Measurements from ENCODE around the gene ADARB2.

Gene ADARB2

DNA sequence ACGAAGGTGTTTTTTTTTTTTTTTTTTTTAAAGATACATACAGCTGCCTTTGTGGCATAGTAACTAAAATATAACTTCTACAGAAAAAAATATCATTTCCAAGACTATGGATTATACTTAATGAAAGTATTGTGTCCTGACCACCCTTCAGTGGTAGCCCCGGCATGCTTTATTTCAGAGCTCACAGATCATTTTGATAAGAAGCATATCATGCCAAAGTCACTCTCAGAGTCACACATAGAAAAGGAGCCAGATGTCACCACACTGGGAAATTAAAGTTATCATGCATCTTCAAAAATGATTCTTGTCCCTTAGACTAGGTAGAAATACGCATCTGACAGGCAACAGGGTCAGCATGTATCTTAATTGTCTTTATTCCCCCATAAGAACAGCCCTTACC is 3.0 kb downstream of the ADARB2 start:
- no peak for DNase-seq

DNA sequence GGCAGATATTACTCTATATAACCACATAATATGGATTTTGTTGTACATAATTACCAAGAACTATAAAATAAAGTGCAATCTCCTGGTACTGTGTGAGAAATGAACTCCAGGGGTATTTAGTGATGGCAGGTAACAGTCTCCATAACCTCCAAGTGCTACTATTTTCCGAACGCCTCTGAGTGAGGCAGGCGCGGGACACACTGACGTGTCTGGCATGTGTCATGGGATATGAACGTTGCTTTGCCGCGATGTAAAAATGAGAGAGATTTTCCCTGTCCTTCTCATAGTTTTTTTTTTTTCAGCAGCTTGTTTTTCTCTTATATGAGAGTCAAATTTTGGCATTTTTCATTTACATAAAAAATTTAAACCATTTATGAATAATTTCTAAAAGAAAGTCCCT is 3.6 kb downstream of the ADARB2 start:
- no peak for DNase-seq

DNA sequence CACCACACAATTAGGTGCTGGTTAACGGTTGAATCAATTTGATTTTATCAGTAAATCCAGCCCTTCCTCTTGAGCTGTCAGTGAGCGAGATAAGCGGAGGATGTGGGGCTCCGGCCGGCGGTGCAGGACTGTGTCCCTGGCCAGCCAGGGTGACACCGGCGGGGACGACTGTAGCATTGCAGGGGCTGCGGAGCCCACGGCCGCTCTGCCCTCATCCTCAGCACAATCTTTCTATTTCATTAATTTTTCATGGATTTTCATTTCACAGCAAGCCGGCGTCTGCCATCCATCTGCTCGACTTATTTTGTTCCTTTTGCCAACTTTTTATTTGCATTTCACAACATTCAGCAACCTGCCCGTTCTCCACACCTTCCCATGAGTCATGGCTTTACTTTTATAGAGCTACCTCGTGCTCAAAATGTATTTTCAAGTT is 4.7 kb downstream of the ADARB2 start:
- DNase-seq = no peak

DNA sequence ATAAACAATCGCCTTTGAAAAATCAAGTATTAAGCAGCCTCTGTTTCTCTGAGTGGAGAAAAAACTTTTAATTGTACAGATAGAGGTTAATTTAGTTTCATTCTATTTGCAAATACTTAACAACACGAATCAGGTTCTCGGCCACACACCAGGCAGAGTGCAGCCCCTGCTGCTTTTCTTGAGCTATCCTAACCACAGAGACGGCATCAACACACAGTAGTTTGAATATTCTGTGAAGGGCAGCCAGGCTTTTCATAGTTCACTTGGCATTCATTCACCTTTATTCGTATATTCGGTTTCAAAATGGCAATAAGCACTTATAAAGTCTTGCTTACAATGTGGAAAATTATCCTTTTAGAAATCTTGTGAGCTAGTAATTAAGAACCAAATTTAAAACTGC is 5.7 kb downstream of the ADARB2 start:
- no peak for DNase-seq

DNA sequence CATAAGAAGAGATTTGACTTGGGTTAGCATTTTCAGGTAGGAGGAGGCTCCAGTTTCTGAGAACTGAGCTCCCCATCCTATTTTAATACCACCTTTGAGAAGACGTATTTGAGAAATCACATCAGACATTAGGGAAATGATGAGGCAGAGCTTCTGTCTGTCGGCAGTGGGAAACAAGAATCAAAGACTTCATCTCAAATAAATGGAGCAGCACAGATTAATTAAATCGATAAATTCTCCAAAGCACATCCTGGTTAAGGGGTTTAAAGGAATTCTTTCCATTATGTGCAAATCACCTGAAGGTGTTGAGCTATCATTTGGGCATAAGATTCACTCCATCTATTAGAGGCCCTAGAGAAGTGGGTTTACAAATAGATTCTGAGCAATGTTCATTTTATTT is 7.6 kb downstream of the ADARB2 start:
- no peak for DNase-seq

DNA sequence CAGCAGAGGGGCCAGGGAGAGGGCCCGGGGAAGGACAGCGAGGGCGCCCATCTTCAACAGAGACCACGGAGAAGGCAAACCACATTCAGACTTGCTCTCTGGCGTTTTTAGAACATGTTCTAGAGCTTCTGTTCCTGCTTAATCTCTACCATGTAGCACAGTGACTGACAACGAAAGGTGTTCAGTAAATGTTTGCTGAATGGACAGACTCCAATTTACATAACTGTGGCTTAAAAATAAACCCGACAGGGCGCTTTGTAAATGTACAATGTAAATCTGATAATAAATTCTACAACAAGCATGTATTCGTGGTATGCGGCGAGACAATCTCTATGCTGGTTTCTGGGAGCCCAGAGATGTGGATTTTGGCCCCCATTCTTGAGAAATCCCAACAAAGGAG is 10.5 kb downstream of the ADARB2 start:
- no peak for DNase-seq

DNA sequence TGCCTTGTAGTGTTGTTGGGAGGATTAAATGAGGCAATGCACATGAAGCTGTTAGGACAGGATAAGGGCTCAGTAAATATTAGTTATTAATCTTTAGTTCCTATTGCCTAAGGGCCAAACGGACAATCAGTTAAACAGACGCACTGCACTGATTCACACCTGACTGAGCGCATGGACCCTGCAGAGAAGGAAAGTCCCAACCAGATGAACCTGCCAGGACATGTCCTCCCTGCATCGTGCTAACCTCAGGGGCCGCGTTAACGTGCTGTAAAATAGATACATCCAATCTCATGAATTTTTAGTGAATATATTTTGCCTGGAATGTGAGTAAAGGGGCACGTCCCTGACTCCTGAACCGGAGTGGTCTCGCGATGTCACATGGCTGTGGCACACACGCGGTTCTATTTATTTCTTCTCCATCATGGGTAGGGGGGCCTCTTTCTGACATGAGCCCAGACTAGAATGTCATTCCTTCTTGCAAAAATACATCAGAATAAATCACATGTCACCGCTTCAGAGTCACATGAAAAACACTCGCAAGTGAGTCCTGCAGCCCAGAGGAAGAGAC is 12.3 kb downstream of the ADARB2 start:
- DNase-seq = no peak

DNA sequence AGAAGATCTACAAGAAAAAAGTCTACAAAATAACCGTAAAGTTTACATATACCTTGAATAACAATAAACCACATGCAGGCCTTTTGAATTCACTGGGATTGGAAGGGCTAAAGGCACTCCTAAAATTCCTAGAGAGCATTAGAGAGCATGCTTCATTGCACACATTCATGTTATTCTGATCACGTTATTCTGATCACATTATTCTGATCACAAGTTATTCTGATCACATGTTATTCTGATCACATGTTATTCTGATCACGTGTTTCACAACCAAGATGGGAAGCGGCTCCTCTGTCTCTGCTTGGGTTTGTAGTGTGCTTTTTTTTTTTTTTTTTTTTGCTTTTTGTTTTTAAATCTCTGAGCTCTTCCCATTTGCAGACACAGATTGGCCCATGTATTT is 20.5 kb downstream of the ADARB2 start:
- no peak for DNase-seq

DNA sequence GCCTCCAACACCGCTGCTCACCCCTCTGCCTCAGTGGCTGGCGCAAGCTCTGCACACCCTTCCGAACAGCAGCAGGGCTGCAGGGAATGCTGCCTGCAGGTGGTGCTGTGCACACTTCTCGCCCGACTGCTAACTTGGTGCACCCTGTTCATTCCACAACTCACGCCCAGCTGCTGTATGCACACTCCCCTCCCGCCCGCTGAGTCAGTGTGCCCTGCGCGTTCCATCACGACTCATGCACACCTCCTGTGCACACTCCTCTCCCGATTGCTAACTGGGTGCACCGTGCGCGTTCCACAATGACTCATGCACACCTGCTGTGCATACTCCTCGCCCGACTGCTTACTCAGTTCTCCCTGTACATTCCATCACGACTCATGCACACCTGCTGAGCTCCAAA is 21.5 kb downstream of the ADARB2 start:
- no peak for DNase-seq

DNA sequence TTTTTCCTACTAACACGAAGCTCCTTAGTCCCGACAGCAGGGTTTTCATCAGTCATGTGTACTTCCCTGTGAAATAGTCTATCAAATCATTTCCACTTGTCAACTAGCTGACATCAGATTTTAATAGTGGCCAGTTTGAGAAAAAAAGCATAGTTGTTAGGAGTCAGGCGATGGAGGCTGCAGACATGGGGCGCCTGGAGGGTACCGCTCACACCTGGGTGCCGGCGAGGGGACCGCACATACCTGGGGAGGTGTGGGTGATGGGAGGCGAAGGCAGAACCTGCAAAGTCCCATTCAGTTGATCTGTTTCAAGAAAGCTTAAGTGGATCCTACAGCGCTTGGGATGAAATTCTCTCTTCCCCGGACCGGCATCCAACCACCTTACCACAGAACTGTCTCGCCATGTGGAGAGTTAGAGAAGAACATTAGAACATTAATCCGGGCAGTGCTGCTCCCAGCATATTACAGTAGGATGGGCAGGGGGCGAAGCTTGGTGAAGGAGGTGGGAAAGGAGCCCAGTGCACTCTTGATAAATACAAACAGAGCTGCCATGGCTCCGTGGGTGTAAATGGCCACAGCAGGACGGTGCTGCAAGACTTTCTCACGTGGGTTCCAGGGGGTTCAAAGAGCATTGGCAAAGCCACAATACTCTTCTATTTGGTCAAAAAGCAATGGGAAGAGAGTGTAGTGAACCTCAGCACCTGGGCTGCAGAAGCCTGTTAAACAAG is 24.2 kb downstream of the ADARB2 start:
- DNase-seq = no peak

DNA sequence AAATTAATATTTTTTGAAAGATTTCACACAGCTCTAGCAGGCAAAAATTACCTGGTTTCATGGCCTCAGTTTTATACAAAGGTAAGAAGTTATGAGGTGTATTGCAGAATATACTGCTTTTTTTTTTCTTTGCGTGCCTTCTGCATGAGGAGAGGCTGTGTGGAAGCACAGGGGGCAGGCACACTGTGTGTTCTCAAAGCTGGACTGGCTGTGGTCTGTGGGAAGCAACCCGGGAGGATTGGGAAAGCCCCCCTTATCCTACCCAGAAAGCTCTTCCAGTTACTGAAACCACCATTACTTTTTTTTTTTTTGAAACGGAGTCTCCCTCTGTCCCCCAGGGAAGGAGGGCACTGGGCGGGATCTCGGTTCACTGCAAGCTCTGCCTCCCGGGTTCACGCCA is 25.0 kb downstream of the ADARB2 start:
- no peak for DNase-seq

DNA sequence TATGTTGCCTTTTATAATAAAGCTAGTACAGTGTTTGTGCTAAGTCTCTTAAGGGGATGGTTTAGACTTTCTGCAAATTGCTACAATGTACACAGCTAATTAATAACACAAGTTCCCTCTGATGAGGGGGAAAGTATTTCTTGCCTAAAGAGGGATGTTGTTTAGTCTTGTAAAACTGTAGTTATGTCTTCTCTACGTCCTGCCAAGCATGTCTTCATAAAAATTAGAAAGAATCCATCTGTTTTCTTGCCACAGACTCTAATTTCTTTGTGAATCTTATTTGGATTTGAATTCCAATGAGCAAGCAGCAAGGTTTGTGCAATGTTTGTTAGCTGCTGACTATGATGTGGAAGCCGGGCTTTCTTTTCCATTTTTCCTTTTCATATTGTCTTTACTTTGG is 28.2 kb downstream of the ADARB2 start:
- no peak for DNase-seq

DNA sequence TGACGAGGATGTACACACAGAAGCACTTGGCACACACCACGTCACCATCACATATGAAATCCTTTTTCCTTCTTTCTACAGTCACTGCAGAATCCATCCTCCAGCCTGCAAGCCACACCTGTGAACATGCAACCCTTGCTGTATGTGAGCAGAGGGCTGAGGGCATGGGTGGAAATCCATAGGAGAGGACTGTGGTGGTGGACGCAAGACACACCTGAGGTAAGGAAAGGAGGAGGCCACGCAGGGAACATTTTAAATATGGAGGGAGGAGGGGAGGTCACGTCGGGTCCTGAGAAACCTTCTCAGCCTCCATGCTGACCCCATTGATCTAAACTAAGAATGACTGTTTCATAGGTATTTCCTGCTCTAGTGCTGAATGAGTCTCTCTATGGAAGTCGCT is 28.6 kb downstream of the ADARB2 start:
- no peak for DNase-seq

DNA sequence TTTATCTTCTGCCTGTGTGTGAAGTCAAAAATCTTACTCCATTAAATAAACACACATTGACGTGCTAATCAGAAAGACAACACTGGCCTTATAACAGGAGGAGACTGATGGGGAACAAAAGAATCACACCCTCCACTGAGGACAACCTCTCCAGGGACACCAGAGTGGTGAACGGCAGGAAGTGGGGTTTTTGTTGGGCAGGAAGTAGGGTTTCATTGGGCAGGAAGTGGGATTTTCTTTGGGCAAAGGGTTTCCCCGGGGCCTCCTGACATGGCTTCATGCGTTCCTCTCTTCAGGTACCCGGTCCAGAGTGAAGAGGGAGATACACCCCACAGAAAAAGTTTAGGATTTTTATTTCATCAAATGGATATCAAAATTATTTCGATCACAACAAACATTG is 30.6 kb downstream of the ADARB2 start:
- DNase-seq = no peak

DNA sequence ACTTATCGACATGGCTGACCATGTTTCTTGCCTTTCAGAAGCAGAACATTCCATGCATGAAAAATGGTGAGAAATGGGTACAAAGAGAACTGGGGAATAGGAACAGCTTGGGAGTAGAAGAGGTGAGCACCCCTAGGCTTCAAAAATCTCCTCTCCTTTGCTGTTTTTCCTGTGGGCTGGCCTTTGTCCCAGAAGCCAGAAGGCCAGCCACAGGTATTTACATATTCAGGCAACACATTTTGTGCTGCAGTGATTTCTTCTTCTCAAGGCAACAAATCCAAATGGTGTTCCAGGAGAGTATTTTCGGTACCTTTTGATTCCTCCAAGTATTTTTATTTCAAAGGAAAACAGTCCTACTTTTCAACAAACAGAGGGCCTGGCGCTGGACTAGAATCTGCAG is 31.1 kb downstream of the ADARB2 start:
- no peak for DNase-seq

DNA sequence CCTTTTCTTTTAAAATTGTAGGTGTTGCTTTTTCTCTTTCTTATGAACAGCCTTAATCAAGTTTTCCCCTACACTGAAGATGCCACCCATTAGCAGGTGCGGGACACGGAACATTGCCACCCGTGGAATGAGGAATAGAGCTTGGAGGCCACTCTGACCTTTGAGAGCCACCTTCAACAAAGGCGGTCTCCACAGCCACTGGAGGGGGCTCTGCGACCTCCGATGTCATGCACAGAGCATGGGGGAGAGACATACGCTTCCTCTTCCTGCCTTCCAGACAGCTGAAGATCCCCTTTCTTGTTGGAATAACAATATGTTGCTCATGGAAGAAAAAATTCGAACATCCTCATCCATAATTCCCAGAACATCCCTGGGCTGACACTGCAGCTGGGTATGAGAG is 39.1 kb downstream of the ADARB2 start:
- no peak for DNase-seq

DNA sequence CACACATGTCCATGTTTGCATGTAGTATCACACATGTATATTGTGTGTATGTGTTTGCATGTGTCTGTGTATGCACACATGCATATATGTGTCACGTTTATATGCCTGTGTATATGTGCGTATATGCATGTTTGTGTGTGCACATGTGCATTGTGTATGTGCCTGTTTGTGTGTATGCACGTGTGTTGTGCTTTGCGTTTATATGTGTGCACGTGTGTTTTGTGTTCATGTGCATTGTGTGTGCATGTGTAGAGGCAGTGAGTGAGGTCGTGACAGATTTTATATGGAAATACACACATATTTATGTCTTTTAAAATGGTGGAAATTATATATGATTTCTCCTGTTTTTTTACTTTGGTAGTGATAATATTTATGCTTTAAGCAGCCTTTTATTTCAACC is 41.2 kb downstream of the ADARB2 start:
- no peak for DNase-seq

DNA sequence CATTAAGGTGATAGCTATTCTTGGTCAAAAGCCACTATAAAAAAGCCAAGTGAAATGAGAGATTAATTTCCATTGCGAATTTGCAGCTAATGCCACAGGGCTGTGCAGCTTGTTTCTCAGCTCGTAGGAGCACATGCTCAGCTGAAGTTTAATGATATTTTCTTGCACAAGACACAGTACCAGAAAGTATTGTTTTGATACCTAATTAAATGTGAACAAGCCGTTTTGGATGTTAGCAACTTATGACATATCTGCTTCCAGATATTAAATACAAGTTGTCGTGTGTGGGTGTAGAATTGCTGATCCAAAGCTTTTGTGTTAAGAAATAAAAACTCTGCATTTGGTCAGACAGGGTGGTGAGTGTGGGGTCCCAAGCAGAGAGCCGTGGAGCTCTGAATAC is 47.2 kb downstream of the ADARB2 start:
- DNase-seq = no peak

DNA sequence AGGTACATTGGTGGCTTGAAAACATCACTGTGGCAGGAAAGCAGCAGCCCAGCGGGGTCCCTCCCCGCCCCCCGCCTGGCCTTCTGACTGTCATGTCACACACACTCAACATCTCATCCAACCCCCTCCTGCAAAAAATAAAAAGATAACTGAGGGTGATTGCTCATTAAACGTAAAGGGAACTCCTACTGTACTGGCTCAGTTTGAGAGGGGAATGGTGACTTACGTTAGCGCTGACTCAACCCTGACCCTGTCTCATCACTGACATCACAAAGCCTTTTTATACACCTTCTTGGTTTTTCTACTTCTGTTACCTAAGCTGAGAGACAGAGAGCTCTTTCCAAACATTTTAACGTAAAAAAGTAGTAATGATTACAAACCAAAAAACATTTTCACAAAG is 48.8 kb downstream of the ADARB2 start:
- DNase-seq = no peak

DNA sequence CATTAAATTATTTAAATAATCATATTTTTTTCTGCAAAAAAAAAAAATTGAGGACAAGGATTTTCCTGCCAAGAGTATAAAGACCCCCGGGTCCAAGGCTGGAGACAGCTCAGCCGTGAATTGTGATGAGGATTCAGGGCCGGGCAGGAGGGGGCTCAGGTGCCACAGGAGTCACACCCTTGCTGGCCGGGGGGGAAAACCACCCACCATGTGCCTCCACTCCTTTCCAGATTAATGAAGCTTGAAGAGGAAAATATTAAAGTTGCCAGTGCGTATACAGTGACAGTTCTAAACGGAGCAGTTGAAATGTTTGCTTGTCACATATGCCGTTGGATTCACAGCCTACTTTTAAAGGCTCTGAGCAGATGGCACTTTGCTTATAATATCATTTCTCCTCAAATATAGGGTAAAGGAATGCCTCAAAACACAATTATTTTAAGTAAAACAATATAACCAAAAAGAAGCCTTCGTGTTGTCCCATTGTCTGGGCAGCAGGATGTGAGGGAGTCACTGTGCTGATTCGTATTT is 49.6 kb downstream of the ADARB2 start:
- DNase-seq = no peak

DNA sequence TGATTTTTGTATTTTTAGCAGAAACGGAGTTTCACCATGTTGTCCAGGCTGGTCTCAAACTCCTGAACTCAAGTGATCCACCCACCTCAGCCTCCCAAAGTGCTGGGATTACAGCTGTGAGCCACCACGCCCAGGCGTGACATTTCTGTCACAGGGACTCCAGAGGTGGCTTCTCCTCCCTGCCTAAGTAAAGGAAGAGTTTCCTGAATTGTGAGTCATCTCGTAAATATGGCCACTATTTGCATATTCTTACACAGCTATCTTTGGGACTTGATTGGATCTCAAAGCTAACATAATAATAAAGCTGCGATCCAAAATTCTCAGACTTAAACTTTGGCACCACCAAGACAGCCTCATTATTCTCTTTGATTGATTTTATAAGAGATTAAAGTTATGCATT is 50.1 kb downstream of the ADARB2 start:
- no peak for DNase-seq

DNA sequence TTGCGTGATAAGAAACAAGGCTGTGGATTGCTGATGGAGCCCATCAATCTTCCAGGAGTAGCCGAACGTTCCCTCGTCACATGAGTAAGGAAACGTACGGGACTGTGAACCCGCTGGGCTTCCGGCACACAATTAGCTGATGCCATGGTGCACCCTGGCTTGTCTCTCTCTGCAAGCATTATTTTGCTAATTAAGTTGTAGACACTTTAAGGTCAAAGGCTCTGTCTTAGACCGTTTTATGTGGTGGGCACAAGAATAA is 50.9 kb downstream of the ADARB2 start:
- no peak for DNase-seq

DNA sequence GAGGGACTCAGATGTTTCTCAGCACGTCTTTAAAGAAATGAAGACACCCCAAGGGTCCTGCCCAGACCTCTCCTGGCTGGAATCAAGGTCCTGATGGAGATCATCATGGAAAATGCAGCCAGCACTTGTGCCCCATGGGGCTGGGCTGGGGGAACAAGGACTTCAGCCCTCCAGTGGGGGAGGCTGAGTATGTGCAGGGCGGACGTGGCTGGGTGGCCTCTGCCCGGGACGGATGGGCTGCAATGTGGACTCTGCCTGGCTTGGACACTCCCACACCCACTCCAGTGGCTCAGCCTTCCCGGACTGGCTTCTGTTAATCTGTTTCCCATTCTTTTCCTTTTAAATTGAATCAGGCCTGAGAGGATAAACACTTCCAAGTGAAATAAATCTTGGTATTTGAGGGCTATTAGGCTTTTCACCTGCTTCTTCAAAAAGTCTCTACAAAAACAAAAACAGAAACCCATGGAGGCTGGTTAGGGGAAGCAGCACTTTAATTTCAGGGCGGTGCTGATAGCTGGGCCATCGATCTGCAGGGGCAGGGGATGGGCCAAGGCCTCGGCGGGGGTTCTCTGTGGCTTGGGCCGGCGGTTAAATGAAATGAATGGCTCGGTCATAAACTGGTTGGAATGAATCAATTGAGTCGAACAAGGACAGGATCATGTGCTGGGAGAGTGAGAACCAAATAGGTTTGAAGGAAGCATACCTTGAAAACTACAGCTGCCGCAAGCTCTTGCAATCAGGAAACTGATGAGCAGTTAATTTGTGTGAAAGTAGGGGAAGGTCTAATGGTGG is 51.4 kb downstream of the ADARB2 start:
- DNase-seq = no peak

DNA sequence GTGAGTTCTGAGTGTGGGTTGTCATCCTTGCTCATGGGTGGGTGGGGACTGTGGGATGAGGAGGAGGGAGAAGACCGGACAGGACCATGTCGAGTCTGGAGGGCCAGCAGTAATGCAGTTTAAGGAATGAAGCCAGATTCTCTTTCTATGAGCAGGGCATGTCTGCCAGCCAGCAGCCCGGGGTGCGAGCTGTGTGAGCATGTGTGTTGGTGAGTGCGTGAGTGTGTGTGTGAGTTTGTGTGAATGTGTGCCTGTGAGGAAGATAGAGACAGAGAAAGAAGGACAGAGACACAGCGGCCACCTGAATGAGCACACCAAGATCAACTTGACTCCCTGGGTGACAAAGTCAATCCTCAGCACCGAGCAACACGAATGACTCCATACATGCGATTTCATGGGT is 52.3 kb downstream of the ADARB2 start:
- DNase-seq = no peak

DNA sequence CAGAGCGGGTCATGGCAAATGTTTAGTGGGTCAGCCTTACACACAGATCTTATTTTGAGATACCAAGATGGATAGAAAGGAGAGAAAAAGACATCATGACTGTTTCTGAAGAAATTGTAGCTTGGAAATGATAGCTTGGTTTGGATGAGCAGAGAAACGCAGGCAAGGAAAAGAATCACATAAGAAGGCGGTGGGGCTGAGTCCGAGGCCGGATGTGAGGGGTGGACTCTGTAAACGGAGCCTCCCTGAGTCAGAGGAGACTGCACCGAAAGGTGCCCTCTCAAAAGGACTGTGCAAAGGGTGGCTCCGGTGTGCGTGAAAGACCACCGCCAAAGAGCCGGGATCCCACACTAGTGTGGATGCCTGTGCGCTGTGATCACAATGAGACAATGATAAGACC is 53.7 kb downstream of the ADARB2 start:
- no peak for DNase-seq

Data from suppressor macrophage treated with lipopolysaccharide for 1 hour (primary cell).